ENCODE data around the gene DNMT1.
"Not testable (repeated sequence)": the region's sequence is repeated elsewhere in the genome, so short reads cannot be mapped to it uniquely, and the experiment has no call there.

DNMT1 gene

DNA sequence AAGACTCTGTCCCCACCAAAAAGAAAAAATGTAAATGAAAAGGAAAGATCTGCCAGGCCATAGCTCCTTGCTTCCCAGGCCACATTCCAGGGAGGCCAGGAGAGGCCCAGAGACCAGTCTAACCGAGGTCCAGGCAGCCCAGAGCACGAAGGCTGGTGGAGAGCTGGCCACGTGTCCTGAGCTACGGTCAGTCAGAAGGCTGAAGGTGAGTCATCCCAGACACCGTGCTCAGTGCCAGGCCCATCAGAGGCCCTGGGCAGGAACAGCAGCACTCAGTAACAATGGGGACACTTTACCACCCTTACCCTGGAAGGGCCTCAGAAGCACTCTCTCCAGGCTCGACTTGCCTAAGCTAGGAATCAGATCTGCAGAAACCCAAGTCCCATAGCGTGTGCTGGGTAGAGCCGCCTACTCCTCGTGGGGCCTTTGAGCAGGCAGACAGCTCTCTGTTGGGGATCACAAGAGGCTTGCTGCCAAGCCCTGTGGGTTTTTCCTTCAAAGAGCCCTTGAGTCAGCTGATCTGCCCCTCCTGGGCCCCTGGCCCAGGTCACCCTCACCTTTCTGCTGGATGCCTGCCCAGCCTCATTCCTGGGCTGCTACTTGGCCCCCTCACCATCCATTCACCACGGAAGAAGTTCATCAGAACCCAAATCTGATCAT, 11.6 kb upstream of the DNMT1 start:
- DNase-seq (ENCODE audit: low read depth): peak; percentile 41
- TF ChIP-seq, protein P1, sequence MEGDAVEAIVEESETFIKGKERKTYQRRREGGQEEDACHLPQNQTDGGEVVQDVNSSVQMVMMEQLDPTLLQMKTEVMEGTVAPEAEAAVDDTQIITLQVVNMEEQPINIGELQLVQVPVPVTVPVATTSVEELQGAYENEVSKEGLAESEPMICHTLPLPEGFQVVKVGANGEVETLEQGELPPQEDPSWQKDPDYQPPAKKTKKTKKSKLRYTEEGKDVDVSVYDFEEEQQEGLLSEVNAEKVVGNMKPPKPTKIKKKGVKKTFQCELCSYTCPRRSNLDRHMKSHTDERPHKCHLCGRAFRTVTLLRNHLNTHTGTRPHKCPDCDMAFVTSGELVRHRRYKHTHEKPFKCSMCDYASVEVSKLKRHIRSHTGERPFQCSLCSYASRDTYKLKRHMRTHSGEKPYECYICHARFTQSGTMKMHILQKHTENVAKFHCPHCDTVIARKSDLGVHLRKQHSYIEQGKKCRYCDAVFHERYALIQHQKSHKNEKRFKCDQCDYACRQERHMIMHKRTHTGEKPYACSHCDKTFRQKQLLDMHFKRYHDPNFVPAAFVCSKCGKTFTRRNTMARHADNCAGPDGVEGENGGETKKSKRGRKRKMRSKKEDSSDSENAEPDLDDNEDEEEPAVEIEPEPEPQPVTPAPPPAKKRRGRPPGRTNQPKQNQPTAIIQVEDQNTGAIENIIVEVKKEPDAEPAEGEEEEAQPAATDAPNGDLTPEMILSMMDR (conservative IDR thresholded peaks at IDR 0.05; ENCODE audit: low read length): no peak
- no peak overlapping the region for H3K4me3 ChIP-seq (ENCODE audit: low read length)

DNA sequence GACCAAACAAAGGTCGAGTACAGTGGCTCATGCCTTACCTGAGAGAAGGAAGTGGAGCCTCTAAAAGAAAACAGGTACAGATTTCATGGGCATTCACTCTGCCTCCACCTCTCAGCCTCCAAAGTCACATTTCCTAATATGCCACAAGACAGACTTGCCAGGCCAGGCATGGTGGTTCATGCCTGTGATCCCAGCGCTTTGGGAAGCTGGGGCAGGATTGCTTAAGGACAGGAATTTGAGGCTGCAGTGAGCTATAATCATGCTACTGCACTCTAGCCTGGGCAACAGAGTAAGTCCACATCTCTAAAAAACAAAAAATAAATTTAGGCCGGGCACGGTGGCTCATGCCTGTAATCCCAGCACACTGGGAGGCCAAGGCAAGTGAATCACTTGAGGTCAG, 10.9 kb upstream of the DNMT1 start:
- TF ChIP-seq, protein P1 (conservative IDR thresholded peaks at IDR 0.05; ENCODE audit: low read length): no peak
- no peak for DNase-seq (ENCODE audit: low read depth)
- no peak overlapping the region for H3K4me3 ChIP-seq (ENCODE audit: low read length)

DNA sequence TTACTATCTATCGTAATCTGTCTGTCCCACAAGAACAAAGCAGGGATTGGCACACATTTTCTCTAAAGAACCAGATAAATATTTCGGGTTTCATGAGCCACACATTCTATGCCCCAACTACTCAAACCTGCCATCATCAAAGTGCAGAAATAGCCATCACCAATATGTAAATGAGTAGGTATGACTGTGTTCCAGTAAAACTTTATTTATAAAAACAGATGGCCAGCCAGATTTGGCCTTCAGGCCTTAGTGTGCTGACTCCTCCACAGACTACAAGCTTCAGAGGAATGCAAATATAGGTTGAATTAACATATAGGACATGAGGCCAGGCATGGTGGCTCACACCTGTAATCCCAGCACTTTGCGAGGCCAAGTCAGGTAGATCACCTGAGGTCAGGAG, 8.9 kb upstream of the DNMT1 start:
- TF ChIP-seq, protein P1 (conservative IDR thresholded peaks at IDR 0.05; ENCODE audit: low read length): no peak
- DNase-seq (ENCODE audit: low read depth): no peak
- no peak overlapping the region for H3K4me3 ChIP-seq (ENCODE audit: low read length)

DNA sequence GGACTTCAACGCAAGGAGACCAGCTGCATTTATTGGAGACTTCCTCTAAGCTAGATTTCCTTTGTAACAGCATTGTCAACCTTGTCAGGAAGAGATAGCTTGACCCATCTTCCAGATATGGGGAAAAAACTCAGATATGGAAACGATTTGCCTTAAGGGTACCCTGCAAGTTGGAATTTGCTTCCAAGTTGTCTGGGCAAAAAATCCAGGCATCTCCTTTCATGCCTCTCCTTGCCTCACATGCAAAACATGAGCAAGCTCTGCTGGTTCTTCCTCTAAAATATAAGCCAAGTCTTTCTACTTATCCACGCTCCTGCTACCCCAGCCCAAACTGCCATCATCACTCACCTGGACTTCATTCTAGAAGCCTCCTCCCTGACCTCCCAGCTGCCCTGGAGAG, 6.4 kb upstream of the DNMT1 start:
- H3K4me3 ChIP-seq (ENCODE audit: low read length): no peak overlapping the region
- no peak for DNase-seq (ENCODE audit: low read depth)
- TF ChIP-seq, protein P1 (conservative IDR thresholded peaks at IDR 0.05; ENCODE audit: low read length): no peak

DNA sequence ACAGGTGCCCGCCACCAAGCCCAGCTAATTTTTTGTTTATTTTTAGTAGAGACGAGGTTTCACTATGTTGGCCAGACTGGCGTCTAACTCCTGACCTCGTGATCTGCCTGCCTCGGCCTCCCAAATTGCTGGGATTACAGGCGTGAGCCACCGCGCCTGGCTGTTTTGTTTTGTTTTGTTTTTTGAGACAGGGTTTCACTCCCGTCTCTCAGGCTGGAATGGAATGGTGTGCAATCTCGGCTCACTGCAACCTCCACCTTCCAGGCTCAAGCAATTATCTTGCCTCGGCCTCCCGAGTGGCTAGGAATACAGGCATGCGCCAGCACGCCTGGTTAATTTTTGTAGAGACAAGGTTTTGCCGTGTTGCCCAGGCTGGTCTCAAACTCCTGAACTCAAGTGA, 5.3 kb upstream of the DNMT1 start:
- not testable (repeated sequence) for DNase-seq (ENCODE audit: low read depth); H3K4me3 ChIP-seq (ENCODE audit: low read length)

DNA sequence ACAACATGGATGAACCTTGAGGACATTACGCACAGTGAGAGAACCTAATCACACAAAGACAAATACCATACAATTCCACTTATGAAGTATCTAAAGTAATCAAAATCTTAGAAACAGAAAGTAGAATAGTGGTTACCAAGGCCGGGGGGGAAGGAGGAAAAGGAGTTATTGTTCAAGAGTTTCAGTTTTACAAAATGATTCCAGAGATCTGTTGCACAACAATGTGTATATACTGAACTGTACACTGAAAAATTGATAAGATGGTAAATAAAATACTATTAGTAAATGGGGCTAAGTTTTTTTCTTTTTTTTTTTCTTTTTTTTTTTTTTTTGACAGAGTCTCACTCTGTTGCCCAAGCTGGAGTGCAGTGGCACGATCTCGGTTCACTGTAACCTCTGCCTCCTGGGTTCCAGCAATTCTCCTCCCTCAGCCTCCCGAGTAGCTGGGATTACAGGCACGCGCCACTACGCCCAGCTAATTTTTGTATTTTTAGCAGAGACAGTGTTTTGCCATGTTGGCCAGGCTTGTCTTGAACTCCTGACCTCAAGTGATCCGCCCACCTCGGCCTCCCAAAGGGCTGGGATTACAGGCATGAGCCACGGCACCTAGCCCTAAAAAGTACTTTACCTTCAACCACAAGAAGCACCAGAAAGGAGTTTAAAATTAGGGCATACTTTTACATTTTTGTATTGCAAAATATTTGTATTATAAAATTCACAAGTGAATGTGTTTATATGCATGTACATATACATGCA, 4.3 kb upstream of the DNMT1 start:
- H3K4me3 ChIP-seq (ENCODE audit: low read length); DNase-seq (ENCODE audit: low read depth): not testable (repeated sequence)

DNA sequence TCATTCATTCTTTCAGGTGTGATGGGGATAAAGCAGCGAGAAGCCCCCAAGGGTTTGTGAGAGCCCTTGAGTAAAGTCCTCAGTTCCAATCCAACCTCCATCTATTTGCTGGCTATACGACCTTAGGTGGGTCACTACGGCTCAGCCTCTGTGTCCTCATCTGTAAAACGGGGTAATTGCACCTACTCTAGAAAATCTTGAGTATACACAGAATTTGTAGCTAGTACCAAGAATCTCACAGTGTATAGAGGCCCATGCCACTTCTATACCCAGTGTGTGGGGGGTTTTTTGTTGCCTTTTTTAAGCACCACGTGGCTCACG, 406 bp upstream of the DNMT1 start:
- DNase-seq (ENCODE audit: low read depth): no peak
- TF ChIP-seq, protein P1 (conservative IDR thresholded peaks at IDR 0.05; ENCODE audit: low read length): no peak
- peak overlapping the region; percentile 77 for H3K4me3 ChIP-seq (ENCODE audit: low read length)

DNA sequence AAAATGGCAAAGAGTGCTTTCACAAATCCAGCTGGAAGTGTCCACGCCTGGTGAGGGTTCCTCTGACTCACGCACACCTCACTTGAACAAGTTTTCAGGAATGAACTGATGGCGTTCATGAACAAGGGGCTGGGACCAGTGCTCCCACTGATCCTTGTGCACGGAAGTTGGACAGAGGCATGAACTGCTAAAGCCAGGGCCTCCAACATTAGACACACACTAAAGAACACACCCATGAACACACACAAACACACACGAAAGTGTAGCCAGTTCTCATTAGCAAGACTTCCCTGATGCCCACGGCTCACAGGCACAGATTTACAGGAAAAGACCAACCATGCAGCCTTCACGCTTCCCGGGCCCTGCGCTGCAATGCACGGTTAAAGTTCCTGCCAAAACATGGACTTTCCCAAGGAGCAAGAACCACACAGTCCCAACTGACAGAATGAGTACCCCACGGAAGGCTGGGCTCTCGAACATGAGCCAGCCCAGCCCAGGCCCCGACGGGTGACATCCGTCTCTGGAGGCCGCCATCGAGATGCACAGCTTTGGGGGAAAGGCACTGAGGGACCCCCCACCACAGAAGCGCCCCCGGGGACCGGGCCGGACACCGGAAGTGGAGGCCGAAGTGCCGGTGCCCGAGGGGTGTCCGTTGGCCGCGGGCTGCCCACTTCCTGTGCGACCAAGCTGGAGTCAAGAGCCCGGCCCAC, 808 bp downstream of the DNMT1 start:
- peak overlapping the region; percentile 77 for H3K4me3 ChIP-seq (ENCODE audit: low read length)
- peak; percentile 58 for DNase-seq (ENCODE audit: low read depth)
- TF ChIP-seq, protein P1 (conservative IDR thresholded peaks at IDR 0.05; ENCODE audit: low read length): no peak

All from AG10803 (cell line).